HCT116 (cell line): Measurements from ENCODE around the gene CNOT10. TPM values are rescaled to one million over a fixed set of nuclear protein-coding genes. Genes with fewer than 3 reads are reported as not detected.

Experiments used
- ATAC-seq: fragments of 200-7000 bp; cut with Tn5 transposase; 2 replicates; pipeline ENCODE4 v1.9.1; 2020; ENCODE audit warnings: mild to moderate bottlenecking, moderate library complexity
- BruUV-seq: library from RNA; stranded (reverse); fragments of 400-500 nt; replicated peaks from 2 replicates; lab custom pipeline; 2021; lab: Mats Ljungman, UMichigan
- CTCF ChIA-PET: fragments of 300-600 bp; sonication (Branson Sonifier 250); formaldehyde crosslinking; loops from one replicate; lab custom pipeline; 2021; ENCODE audit warnings: antibody characterized with exemption; lab: Charles Lee
- POLR2A ChIA-PET: fragments of 300-600, 350-600 bp; sonication (Branson Sonifier 250); formaldehyde crosslinking; loops from one replicate; lab custom pipeline; 2021; ENCODE audit warnings: antibody characterized with exemption; lab: Charles Lee
- RAD21 ChIA-PET, 2 experiments: fragments of 300-600 bp; sonication (Branson Sonifier 250); formaldehyde crosslinking; loops; one replicate each; lab custom pipeline; 2023; ENCODE audit warnings: low total read pairs in 2 of 2; ENCODE audit not compliant: uncharacterized antibody in 2 of 2, unreplicated experiment in 2 of 2, low non-redundant PET in 1 of 2; lab: Charles Lee
- DNase-seq: peaks from one replicate; pipeline ENCODE4 v3.0.0-alpha.2; 2010; ENCODE audit warnings: low read depth, low spot score
- H2AFZ ChIP-seq: fragments of 200-600 bp; shearing (Covaris generic), sonication (generic); 2 replicates; pipeline ENCODE4 v1.6.1; 2017; ENCODE audit warnings: low read depth, mixed run types, mixed read lengths, antibody characterized with exemption, low read length; ENCODE audit not compliant: poor library complexity, severe bottlenecking
- H3K27ac ChIP-seq: 2 replicates; pipeline ENCODE4 v1.5.1; 2012; ENCODE audit warnings: low read depth, low read length
- H3K27me3 ChIP-seq: fragments of 200-600 bp; sonication (generic); 2 replicates; pipeline ENCODE4 v1.6.1; 2016; ENCODE audit warnings: mixed run types, low read length, mixed read lengths; ENCODE audit not compliant: insufficient read depth
- H3K36me3 ChIP-seq, 2 experiments: fragments of 200-500 bp in 1 of 2; fragments of 200-600 bp in 1 of 2; sonication (Bioruptor generic) in 1 of 2; sonication (generic) in 1 of 2; 2 replicates each; pipeline versions ENCODE4 v1.5.1 to v1.6.1; 2014 to 2016; ENCODE audit warnings: low read length in 2 of 2, inconsistent platforms in 1 of 2, mixed read lengths in 1 of 2, mixed run types in 1 of 2; ENCODE audit not compliant: insufficient read depth in 2 of 2, control insufficient read depth in 1 of 2
- H3K4me1 ChIP-seq, 2 experiments: fragments of 200-600 bp in 1 of 2; sonication (generic) in 1 of 2; 2 replicates each; pipeline versions ENCODE4 v1.5.1 to v1.6.1; 2012 to 2017; ENCODE audit warnings: low read length in 2 of 2, inconsistent platforms in 1 of 2, mild to moderate bottlenecking in 1 of 2, mixed read lengths in 1 of 2, mixed run types in 1 of 2, moderate library complexity in 1 of 2; ENCODE audit not compliant: insufficient read depth in 2 of 2, control insufficient read depth in 1 of 2
- H3K4me2 ChIP-seq: fragments of 200-600 bp; sonication (generic); 2 replicates; pipeline ENCODE4 v1.6.1; 2017; ENCODE audit warnings: mixed run types, low read length, mixed read lengths
- H3K4me3 ChIP-seq, 2 experiments: fragments of 200-600 bp in 1 of 2; sonication (generic) in 1 of 2; replicated peaks in 1 of 2; 2 replicates each; pipeline ENCODE4 v1.5.1; 2011 to 2016; ENCODE audit warnings: low read length in 2 of 2, control low read depth in 1 of 2, low read depth in 1 of 2, mild to moderate bottlenecking in 1 of 2, mixed read lengths in 1 of 2, mixed run types in 1 of 2
- H3K79me2 ChIP-seq: fragments of 200-600 bp; sonication (generic); 2 replicates; pipeline ENCODE4 v1.6.1; 2017; ENCODE audit warnings: mild to moderate bottlenecking, mixed run types, low read length, moderate library complexity, mixed read lengths; ENCODE audit not compliant: insufficient read depth
- H3K9ac ChIP-seq: fragments of 200-600 bp; sonication (generic); 2 replicates; pipeline ENCODE4 v1.6.1; 2016; ENCODE audit warnings: low read length, mixed read lengths
- H3K9me2 ChIP-seq: fragments of 200-600 bp; sonication (generic), shearing (Covaris generic); 2 replicates; pipeline ENCODE4 v1.6.1; 2017; ENCODE audit warnings: mixed run types, mild to moderate bottlenecking, moderate library complexity; ENCODE audit not compliant: insufficient read depth
- H3K9me3 ChIP-seq, 2 experiments: fragments of 200-500 bp in 1 of 2; fragments of 200-600 bp in 1 of 2; sonication (Bioruptor generic) in 1 of 2; sonication (generic) in 1 of 2; 2 replicates each; pipeline ENCODE4 v1.6.1; 2014 to 2017; ENCODE audit warnings: low read length in 2 of 2, mixed read lengths in 2 of 2, inconsistent platforms in 1 of 2, low read depth in 1 of 2, mild to moderate bottlenecking in 1 of 2, mixed run types in 1 of 2, moderate library complexity in 1 of 2; ENCODE audit not compliant: control insufficient read depth in 1 of 2, insufficient read depth in 1 of 2
- H4K20me1 ChIP-seq: fragments of 200-600 bp; sonication (generic), shearing (Covaris generic); 2 replicates; pipeline ENCODE4 v1.6.1; 2017; ENCODE audit warnings: mixed run types, mild to moderate bottlenecking, moderate library complexity; ENCODE audit not compliant: insufficient read depth
- CBX3 ChIP-seq: IDR thresholded peaks from 2 replicates; pipeline ENCODE4 v1.6.1; 2012; ENCODE audit warnings: low read depth
- CEBPB ChIP-seq: IDR thresholded peaks from 2 replicates; pipeline ENCODE4 v1.6.1; 2012; ENCODE audit warnings: low read depth
- EGR1 ChIP-seq: IDR thresholded peaks from 2 replicates; pipeline ENCODE4 v1.6.1; 2012; ENCODE audit warnings: low read depth
- FOSL1 ChIP-seq: IDR thresholded peaks from 2 replicates; pipeline ENCODE4 v1.6.1; 2012; ENCODE audit warnings: low read depth
- JUND ChIP-seq: IDR thresholded peaks from 2 replicates; pipeline ENCODE4 v1.6.1; 2012
- POLR2AphosphoS5 ChIP-seq: IDR thresholded peaks from 2 replicates; pipeline ENCODE4 v1.6.1; 2011; ENCODE audit warnings: mild to moderate bottlenecking, low read depth, low read length, moderate library complexity
- RAD21 ChIP-seq: IDR thresholded peaks from 2 replicates; pipeline ENCODE4 v1.6.1; 2012; ENCODE audit warnings: low read depth, mild to moderate bottlenecking
- REST ChIP-seq: IDR thresholded peaks from 2 replicates; pipeline ENCODE4 v1.6.1; 2012; ENCODE audit warnings: low read depth
- SIN3A ChIP-seq: IDR thresholded peaks from 2 replicates; pipeline ENCODE4 v1.6.1; 2012; ENCODE audit warnings: low read depth
- TCF7L2 ChIP-seq: IDR thresholded peaks from 2 replicates; pipeline ENCODE4 v1.7.0; 2011; ENCODE audit warnings: borderline replicate concordance, inconsistent platforms; ENCODE audit not compliant: insufficient read depth, insufficient read length; ENCODE audit errors: extremely low read depth
- YY1 ChIP-seq: IDR thresholded peaks from 2 replicates; pipeline ENCODE4 v1.6.1; 2011; ENCODE audit warnings: low read length, low read depth, moderate library complexity, mild to moderate bottlenecking; ENCODE audit not compliant: insufficient replicate concordance; ENCODE audit errors: extremely low read depth
- intact Hi-C: fragments of 100-400 bp; cut with micrococcal nuclease; formaldehyde crosslinking; loops from 2 replicates; pipeline ENCODE4 v1.10.0; 2022
- total RNA-seq: library from RNA; stranded (reverse); gene quantifications from one replicate; pipeline ENCODE4 v1.2.1, GENCODE V29; 2021; ENCODE audit not compliant: unreplicated experiment
- TF ChIP-seq, protein P1 (sequence below): IDR thresholded peaks from 2 replicates; pipeline ENCODE4 v1.6.1; 2012

Gene CNOT10
- total RNA-seq, 1 experiment from 2014 or later, result 47.4 TPM

GRCh38 chr3:32820430-32820829, 135.4 kb downstream of the CNOT10 start:
- intact Hi-C loops, result no loop called here
- no peaks in the 10 kb centered on the region for H4K20me1 ChIP-seq
- H3K79me2 ChIP-seq, result no peaks in the 10 kb centered on the region
- H3K9ac ChIP-seq, result no peak overlapping the region
- ChIA-PET RAD21 (no interaction called here), CTCF (no interaction called here), POLR2A (no interaction called here)
- H3K9me3 ChIP-seq, result no peaks in the 10 kb centered on the region
- no peaks in the 10 kb centered on the region for H3K9me2 ChIP-seq
- no peak overlapping the region for H3K27ac ChIP-seq
- no peaks in the 10 kb centered on the region for H3K36me3 ChIP-seq
- DNase-seq (no peak), ATAC-seq (no peak)
- BruUV-seq, result no TSS peak
- H2AFZ ChIP-seq, result no peak overlapping the region
- no peak overlapping the region for H3K4me2 ChIP-seq
- H3K4me3 ChIP-seq, result no peak overlapping the region
- H3K27me3 ChIP-seq, result no peaks in the 10 kb centered on the region
- H3K4me1 ChIP-seq, result no peaks in the 10 kb centered on the region
- TF ChIP-seq POLR2AphosphoS5 (no peak), CEBPB (no peak), TCF7L2 (no peak), JUND (no peak), YY1 (no peak), EGR1 (no peak), SIN3A (no peak), FOSL1 (no peak), CBX3 (no peak), RAD21 (no peak), REST (no peak)
- TF ChIP-seq, protein P1, sequence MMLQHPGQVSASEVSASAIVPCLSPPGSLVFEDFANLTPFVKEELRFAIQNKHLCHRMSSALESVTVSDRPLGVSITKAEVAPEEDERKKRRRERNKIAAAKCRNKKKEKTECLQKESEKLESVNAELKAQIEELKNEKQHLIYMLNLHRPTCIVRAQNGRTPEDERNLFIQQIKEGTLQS, result no peak
- TF ChIP-seq, all 23 proteins: peak for 0
